Inferior parietal cortex (tissue), 1 donor: Measurements from ENCODE around the gene MAS1.
"Not testable (repeated sequence)": the region's sequence is repeated elsewhere in the genome, so short reads cannot be mapped to it uniquely, and the experiment has no call there.

Experiments
- DNase-seq: peaks from one replicate; pipeline ENCODE4 v3.0.0-alpha.2; 2016; ENCODE audit errors: extremely low spot score

The MAS1 gene

GRCh38 chr6:159916752-159917151 lies 26.0 kb downstream of the MAS1 start:
- DNase-seq, result no peak

GRCh38 chr6:159919011-159919511 lies 28.3 kb downstream of the MAS1 start:
- DNase-seq, result peak; percentile 48

- no peak for DNase-seq
Observed at GRCh38 chr6:159919800-159920199, 29.0 kb downstream of the MAS1 start.

GRCh38 chr6:159924150-159924549 lies 33.4 kb downstream of the MAS1 start:
- DNase-seq, result not testable (repeated sequence)

GRCh38 chr6:159926542-159927203 lies 35.9 kb downstream of the MAS1 start:
- DNase-seq, result no peak

GRCh38 chr6:159929819-159930218 lies 39.0 kb downstream of the MAS1 start:
- no peak for DNase-seq

GRCh38 chr6:159931112-159931511 lies 40.3 kb downstream of the MAS1 start:
- DNase-seq, result no peak

GRCh38 chr6:159931846-159932245 lies 41.1 kb downstream of the MAS1 start:
- no peak for DNase-seq

- DNase-seq, result no peak
Observed at GRCh38 chr6:159933077-159933476, 42.3 kb downstream of the MAS1 start.

- no peak for DNase-seq
Observed at GRCh38 chr6:159934181-159934580, 43.4 kb downstream of the MAS1 start.

GRCh38 chr6:159935065-159935464 lies 44.3 kb downstream of the MAS1 start:
- no peak for DNase-seq

GRCh38 chr6:159935633-159936032 lies 44.8 kb downstream of the MAS1 start:
- no peak for DNase-seq

GRCh38 chr6:159939591-159940016 lies 48.8 kb downstream of the MAS1 start:
- DNase-seq, result no peak
